GM18508 (cell line): ENCODE results near the gene ICA1.

Experiments used
- ATAC-seq: cut with Tn5 transposase; IDR thresholded peaks from one replicate; pipeline ENCODE4 v1.9.1; 2021; ENCODE audit warnings: moderate number of reproducible peaks; ENCODE audit not compliant: insufficient read depth, unreplicated experiment

Gene ICA1

GRCh38 chr7:8228766-8229674 is 32.9 kb downstream of the ICA1 start:
- no peak for ATAC-seq

GRCh38 chr7:8228068-8228467 is 33.9 kb downstream of the ICA1 start:
- ATAC-seq: no peak

- ATAC-seq: no peak
These were observed 34.7 kb downstream of the ICA1 start for GRCh38 chr7:8227261-8227660.

GRCh38 chr7:8226501-8226900 is 35.5 kb downstream of the ICA1 start:
- no peak for ATAC-seq

- no peak for ATAC-seq
These were observed 40.4 kb downstream of the ICA1 start for GRCh38 chr7:8221567-8221966.

GRCh38 chr7:8221101-8221495 is 40.9 kb downstream of the ICA1 start:
- no peak for ATAC-seq

GRCh38 chr7:8220376-8221100 is 41.4 kb downstream of the ICA1 start:
- ATAC-seq: no peak

- ATAC-seq: no peak
These were observed 44.5 kb downstream of the ICA1 start for GRCh38 chr7:8217200-8218068.

- ATAC-seq: no peak
These were observed 45.7 kb downstream of the ICA1 start for GRCh38 chr7:8216334-8216690.

GRCh38 chr7:8215648-8216333 is 46.2 kb downstream of the ICA1 start:
- ATAC-seq: no peak

GRCh38 chr7:8214244-8214824 is 47.6 kb downstream of the ICA1 start:
- ATAC-seq: no peak

GRCh38 chr7:8213381-8213780 is 48.6 kb downstream of the ICA1 start:
- ATAC-seq: no peak

- ATAC-seq: no peak
These were observed 49.3 kb downstream of the ICA1 start for GRCh38 chr7:8212638-8213037.

GRCh38 chr7:8211725-8212096 is 50.3 kb downstream of the ICA1 start:
- no peak for ATAC-seq

GRCh38 chr7:8210845-8211724 is 50.9 kb downstream of the ICA1 start:
- no peak for ATAC-seq

- no peak for ATAC-seq
These were observed 52.6 kb downstream of the ICA1 start for GRCh38 chr7:8209353-8209752.

- ATAC-seq: no peak
These were observed 53.2 kb downstream of the ICA1 start for GRCh38 chr7:8208816-8209215.

- no peak for ATAC-seq
These were observed 55.0 kb downstream of the ICA1 start for GRCh38 chr7:8206956-8207355.

- ATAC-seq: no peak
These were observed 56.4 kb downstream of the ICA1 start for GRCh38 chr7:8205537-8205936.
